DMS153 (cell line): Measurements from ENCODE around the gene GATAD2B.
"Not testable (repeated sequence)": the region's sequence is repeated elsewhere in the genome, so short reads cannot be mapped to it uniquely, and the experiment has no call there.

Source experiments
- DNase-seq: peaks from one replicate; lab custom pipeline; 2025; lab: John Stamatoyannopoulos, UW

Gene GATAD2B

DNA sequence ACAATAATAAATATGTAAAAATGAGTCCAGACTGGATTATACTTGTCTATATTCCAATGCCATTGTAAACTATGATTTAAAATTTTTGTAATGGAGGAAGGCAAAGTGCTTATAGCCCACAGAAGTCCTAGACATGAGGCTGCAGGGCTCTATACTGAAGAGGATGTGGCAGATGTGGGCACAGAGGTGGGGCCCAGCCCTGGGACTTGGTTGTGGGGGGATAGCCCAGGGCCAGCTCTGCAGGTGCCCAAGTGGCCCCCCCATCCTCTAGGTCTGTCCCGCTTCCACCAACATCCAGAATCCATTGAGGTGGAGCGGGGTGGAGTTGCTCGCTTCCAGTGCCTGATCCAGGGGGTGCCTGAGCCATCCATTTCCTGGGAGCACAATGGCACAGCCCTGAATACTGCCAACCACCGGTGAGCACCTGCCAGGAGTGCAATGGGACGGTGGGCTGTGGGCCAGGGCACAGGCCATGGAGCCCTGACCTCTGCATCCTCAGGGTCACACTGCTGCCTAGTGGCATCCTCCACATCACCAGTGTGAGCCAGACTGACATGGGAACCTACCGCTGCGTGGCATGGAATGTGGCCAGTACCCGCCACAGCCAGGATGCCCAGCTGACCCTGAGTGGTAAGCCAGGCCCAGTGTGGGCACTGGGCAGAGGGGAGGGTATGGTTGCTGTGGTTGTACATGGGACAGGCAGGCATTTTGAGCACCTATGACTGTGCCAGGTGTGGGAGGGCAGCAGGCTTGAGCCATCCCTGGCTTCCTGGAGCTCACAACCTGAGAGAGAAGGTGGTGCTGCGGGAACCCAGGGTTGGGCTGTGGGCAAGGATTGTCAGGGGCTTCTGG is 126.6 kb downstream of the GATAD2B start:
- DNase-seq, result no peak

DNA sequence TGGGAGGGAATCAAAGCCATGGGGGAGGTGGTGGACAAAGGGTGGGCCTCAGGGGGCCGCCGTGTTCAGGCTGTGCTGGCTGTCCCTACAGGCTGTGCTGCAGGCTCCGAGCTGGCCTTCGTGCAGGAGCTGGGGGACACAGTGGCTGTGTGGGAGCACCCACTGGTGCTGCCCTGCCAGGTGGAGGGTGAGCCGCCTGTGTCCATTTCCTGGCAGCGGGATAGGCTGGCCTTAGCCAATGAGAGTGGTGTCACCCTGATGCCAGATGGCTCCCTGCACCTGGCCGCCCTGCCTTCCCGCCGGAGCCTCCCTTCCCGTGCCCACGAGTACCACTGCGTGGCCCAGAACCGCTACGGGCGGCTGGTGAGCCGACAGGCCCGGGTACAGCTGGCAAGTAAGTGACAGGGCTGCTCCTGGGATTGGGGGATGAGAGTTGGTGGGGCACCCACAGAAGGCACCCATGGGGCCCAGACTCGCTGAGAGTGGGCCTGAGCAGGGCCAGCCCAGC is 127.4 kb downstream of the GATAD2B start:
- no peak for DNase-seq

DNA sequence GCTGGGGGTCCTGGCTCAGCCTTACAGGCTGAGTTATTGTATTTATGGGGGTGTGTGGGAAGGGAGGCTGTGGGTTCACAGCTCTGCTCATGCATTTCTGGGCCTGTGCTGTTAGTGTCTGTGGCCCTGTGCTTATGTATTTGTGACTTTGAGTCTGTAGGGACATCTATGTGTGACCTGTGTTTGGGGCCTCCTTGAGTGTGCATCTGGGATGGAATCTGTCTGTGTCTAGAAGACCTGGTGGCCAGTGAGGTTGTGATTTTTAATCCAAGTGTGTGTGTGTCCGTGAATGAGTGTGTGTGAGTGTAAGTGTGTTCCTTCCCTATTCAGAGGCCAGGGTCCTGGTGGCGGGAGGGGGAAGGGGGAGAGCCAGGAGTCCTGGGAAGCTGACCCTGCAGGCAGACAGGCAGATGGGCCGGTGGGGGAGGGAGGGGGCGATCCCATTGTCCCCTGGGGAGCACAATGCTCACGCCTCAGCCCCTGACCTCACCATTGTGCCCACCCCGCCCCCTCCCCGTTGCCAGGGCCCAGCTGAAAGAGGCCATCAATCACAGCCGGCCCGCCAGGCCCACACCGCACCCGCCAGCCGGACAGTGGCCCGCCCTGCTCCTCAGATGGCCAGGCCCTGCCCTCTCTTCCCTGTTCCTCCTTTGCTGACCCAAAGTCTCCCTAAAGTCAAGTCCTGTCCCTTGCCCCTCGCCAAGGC is 128.0 kb downstream of the GATAD2B start:
- no peak for DNase-seq

DNA sequence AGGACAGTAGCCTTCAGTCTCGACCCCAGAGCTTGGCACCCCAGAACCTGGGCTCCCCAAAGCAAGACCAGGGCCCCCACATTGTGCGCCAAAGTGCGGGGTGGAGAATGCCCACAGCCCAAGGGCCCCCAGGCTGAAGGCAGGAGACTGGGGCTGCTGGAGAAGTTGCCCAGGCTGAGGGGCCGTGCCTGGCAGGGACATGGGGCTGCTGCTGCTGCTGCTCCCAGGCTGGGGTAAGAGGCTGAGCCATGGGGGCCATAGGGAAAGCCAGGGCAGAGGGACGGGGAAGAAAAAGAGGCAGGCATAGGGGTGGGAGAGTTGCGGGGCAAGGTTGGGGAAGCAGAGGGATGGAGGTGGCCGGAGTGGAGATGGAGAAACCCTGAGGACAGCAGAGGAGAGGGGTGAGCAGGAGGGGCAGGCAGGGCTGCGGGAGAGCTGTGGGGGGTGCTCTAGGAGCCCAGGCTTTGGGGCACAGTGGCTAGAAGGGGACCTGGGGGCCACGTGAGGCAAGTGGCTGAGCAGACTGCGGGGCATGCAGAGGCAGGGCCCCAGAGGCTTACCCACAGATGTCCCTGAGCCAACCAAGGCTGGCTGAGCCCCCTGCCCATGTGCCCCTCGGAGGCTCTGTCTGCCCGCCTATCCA is 128.7 kb downstream of the GATAD2B start:
- no peak for DNase-seq

DNA sequence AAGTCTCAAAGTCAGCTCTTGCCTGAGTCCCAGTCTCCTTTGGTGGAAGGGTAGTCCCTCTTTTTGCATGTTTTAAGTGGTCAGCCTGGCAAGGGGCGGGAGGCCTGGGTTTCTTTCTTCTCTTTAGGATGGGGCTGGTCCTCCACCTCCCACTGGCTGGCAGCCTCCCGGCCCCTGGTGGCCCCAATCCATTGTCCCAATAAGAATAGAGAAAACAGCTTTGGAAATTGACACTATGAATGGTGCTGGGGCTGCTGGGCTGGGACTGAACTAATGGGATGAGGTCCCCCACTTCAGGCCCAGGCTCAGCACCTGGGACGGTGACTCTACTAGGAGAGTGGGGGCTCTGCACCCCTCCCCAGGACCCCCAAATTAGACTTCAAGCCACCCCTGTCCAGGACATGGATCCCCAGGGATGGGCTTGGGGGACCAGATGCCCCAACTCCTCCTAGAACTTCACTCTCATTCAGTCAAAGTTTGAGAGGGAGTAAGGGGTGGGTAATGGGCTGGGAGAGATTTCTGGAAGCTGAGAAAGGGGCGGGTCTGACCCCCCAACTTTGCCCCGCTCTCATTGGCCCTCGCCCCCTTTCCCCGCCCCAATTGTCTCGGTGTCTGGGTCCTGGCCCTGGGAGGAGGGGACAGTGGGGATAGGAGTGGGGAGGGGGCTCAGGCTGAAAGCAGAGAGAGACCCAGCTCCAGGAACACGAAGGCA is 129.4 kb downstream of the GATAD2B start:
- no peak for DNase-seq

DNA sequence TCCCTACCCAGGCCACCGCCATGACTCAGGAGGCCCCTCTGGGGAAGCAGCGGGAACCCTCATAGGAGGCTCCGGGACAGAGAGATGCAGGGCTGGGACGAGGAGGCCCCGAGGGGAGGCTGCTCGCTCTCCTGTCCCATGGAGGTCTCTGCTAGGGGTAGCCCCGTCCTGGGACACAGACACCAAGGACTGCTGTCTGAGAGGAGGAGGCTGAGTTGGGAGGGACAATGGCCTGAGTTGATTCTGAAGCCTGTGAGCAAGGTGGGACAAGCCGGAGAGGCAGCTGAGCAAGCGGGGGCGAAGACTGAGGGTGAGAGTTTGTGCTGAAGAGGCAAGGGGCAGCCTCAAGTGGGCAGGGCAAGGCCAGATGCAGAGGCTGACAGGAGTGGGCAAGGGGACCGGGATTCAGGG is 130.1 kb downstream of the GATAD2B start:
- DNase-seq, result no peak

DNA sequence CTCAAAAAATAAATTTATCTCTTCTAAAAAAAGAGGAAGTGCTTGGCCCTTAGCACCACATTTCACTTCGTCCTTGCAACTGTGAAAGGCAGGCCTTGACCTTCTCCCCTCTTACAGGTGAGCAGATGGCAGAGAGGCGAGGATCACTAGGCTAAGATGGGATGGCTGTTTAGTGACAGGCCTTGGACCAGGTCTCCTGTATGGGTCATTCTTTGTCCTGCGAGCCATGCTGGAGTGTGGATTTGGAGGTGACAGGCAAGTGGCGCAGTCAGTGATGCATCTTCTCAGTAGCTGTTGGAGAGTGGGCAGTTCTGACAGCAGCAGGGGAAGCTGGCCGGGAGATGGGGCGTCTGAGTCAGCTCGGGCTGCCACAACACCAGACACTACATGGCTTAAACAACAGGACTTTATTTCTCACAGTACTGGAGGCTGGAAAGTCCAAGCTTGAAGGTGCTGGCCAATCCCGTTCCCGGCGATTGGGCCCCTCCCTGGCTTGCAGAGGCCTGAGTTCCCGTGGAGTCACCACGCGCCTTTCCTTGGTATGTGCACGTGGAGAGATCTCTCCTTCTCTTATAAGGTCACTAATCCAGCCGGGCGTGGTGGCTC is 131.0 kb downstream of the GATAD2B start:
- no peak for DNase-seq

DNA sequence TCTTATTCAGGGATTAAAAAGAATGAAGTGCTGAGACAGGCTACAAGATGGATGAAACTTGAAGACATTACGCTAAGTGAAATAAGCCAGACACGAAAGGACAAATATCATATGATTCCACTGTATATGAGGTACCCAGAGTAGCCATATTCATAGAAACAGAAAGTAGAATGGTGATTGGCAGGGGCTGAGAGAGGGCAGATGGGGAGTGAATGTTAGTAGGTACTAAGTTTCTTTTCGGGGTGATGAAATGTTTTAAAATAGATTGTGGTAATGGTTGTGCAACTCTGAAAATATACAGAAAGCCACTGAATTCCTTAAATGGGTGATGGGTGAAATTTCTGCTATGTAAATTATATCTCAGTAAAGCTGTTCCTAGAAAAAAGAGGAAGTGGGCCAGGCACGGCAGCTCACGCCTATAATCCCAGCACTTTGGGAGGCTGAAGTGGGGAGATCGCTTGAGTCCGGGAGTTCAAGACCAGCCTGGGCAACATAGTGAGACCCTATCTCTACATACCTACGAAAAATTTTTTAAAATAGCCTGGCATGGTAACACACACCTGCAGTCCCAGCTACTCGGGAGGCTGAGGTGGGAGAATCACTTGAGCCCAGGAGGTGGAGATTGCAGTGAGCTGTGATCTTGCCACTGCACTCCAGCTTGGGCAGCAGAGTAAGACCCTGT is 131.7 kb downstream of the GATAD2B start:
- DNase-seq, result no peak

DNA sequence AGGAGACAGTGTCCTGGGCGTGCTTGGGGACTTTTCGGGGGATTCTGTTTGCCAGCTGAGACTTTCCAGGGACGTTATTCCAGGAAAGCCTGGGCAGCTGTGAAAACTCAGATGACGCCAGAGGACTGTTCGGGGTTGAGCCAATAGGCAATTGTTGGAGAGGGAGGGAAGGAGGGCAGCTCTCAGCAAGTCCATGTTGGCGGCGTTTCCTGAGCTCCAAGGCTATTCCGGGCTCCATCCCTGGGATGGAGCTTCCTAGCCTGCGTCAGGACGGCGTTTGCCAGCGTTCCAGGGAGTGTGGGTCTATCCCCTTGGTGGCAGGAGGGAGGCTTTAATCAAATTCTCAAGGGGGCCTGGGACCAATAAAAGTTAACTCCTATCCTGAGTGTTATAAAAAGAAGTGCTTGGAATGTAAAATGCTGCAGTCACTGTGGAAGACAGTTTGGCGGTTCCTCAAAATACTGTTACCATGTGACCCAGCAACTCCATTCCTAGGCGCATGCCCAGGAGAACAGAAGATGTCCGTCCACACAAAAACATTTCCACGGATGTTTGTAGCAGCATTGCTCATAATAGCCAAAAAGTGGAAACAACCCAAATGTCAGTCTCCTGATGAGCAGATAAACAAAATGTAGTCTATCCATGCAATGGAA is 132.3 kb downstream of the GATAD2B start:
- DNase-seq, result peak; percentile 76

DNA sequence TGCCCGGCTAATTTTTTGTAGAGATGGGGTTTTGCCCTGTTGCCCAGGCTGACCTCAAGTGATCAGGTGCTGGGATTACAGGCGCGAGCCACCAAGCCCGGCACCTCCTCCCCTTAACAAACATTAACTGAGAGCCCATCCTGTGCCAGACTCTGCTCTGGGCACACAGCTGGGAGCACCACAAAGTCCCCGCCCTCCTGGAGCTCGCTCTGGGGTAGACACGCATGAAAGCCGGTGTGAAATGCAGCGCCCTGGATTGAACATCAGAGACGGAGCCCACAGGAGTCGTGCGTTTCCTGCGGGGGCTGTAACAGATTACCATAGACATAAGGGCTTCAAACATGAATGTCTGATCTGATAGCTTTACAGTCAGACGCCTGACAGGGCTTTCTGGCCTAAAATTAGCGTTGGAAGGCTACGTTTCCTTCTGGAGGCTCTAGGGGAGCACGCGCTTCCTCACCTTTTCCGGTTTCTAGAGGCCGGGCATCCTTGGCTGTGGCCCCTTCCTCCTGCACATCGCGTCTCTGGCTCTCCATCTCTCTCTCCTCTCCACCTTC is 133.2 kb downstream of the GATAD2B start:
- peak; percentile 79 for DNase-seq

DNA sequence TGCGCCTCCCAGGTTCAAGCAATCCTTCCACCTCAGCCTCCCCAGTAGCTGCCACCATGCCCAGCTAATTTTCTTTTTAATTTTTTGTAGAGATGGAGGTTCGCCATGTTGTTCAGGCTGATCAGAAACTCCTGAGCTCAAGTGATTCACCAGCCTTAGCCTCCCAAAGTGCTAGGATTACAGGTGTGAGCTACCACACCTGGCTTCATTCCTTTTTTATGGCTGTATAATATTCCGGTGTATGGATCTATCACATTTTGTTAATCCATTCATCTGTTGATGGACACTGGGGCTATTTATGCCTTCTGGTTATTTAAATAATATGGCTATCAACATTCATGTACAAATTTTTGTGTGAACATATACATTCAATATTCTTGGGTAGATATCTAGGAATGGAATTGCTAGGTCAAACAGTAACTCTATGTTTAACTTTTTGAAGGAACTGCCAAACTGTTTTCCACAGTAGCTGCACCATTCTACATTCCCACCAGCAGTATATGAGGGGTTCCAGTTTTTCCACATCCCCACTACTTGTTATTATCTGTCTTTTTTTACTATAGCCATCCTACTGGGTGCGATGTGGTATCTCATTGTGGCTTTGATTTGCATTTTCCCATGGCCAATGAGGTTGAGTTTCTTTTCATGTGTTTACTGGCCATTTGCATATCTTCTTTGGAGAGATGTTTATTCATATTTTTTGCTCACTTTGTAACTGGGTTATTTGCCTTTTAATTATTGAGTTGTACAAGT is 136.6 kb downstream of the GATAD2B start:
- no peak for DNase-seq

DNA sequence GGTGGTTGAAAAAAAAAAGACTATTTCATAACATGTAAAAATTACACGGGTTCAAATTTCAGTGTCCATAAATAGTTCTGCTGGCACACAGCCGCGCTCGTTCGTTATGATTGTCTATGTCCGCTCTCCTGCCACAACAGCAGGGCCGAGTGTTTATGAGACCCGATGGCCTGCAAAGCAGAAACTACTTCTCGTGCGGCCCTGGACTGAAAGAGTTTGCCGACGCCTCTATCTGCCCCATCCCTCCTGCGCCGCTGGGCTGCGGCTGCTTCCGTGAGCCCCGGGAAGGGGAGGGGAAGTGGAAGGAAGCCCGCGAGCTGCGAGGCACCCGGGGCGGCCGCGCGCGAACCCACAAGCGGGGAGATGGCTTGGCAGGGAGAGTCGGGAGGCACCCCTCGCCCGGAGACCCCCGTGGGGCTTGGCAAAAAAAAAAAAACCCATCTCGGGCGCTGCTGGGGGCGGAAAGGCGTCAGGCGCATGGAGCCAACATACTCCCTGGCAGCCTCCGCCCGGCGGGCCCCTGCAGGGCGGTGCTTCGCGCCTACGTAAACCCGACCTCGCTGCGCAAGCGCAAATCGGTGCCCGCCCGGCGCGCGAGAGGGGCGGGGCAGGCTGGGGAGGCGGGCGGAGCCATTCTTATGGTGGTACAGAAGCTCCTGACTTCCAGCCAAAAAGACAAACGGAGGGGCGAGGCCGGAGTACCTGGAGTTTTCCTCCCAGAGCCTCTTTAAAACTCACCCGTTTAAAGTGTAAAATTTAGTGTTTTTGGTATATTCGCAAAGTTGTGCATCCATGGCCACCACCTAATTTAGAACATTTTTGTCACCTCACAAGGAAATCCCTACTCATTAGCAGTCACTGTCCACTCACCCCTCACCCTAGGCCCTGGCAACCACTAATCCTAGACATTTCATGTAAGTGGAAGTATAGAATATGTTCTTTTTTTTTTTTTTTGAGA is 139.3 kb downstream of the GATAD2B start:
- peak; percentile 90 for DNase-seq

DNA sequence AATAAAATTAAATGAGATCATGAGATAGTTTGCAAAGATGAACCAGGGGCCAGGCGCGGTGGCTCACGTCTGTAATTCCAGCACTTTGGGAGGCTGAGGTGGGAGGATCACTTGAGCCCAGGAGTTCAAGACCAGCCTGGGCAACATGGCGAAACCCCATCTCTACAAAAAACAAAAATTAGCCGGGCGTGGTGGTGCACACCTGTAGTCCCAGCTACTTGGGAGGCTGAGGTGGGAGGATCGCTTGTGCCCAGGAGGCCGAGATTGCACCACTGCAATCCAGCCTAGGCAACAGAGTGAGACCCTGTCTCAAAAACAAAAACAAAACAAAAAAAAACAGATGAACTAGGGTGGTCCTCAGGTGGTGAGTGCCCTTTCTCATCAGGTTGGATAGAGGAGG is 140.1 kb downstream of the GATAD2B start:
- not testable (repeated sequence) for DNase-seq

DNA sequence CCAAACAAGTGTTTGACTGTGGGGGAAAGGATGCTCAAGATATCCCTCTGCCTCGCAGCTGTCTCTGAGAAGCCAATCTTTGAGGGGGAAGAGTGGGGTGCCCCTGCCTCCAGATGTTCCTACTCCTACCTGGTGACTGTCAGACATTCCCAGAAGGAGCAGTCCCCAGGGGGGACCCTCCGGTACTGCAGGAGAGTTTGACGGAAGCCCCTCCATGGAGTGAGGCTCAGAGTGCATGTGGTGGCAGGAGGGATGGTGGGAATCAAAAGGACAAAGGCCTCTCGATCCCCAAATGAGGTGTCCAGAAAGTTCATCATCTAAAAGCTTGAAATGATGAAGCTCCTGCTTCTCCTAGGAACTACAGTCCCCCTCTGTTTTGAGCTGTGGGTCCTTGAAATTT is 142.2 kb downstream of the GATAD2B start:
- DNase-seq, result no peak

DNA sequence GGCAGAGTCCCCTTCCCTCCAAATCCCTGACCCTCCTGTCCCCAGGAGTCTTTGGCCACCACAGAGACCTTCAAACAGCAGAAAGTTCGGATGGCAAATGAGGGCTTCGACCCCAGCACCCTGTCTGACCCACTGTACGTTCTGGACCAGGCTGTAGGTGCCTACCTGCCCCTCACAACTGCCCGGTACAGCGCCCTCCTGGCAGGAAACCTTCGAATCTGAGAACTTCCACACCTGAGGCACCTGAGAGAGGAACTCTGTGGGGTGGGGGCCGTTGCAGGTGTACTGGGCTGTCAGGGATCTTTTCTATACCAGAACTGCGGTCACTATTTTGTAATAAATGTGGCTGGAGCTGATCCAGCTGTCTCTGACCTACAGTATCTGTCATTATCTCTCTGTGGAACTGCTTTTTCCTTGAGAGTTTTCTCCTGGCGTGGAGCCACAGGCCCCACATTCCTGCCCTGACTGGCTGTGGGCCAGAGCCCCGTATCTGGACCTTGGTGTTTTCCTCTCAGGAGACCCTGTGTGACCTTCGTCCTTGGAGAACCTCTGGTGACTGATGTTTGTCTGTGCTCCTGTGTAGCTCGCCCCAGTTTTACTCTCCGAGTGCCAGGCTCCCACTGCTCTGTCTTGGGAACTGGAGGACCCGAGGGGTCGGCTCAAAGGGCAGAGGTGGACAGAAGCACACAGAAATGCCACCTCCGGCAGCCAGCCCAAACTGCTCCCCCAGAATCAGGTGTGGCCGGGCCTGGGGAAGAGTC is 142.8 kb downstream of the GATAD2B start:
- no peak for DNase-seq

DNA sequence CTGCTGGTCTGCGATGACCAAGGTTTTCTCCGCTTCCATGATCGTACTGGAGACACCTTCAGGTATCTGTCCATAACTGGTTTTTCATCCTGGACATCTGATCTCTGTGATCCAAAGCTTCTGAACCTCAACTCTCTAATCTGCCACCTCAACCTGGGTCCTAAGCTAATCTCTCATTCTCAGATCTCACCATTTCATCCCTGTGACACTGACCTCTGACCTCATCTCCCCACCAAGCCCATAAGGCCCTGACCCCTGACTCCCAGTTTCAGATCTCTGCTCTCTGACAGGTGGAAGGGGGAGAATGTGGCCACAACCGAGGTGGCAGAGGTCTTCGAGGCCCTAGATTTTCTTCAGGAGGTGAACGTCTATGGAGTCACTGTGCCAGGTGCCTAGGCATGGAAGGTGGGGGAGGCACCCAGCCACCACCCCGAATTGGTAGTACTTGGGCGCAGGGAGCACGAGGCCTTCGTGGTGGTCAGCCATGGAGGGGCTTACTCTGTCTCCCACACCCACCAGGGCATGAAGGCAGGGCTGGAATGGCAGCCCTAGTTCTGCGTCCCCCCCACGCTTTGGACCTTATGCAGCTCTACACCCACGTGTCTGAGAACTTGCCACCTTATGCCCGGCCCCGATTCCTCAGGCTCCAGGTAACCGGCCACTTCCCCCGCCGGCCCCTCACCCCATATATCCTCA is 143.8 kb downstream of the GATAD2B start:
- no peak for DNase-seq
